OCI-LY7 (cell line): ENCODE results near the gene SORCS3.

Source experiments
- CTCF ChIP-seq: fragments of 200-600 bp; sonication (generic); conservative IDR thresholded peaks from 2 replicates; pipeline ENCODE4 v1.5.1; 2014; ENCODE audit warnings: mild to moderate bottlenecking, antibody characterized with exemption, low read length, moderate library complexity, mixed read lengths
- EZH2phosphoT487 ChIP-seq: fragments of 200-600 bp; sonication (generic); IDR thresholded peaks from 2 replicates; pipeline ENCODE4 v1.6.1; 2018; ENCODE audit warnings: low read depth, borderline replicate concordance, mild to moderate bottlenecking, mixed run types, antibody characterized with exemption, low read length, moderate library complexity, mixed read lengths

- TF ChIP-seq CTCF (no peak), EZH2phosphoT487 (no peak)
Measured at GRCh38 chr10:105237685-105238084, 596.6 kb downstream of the SORCS3 start.
